ENCODE measurements around the gene GHDC. TPM values are rescaled to one million over a fixed set of nuclear protein-coding genes. Genes with fewer than 3 reads are reported as not detected.

The GHDC gene
- total RNA-seq, 1 donor from 2014 or later: 17.5 TPM

DNA sequence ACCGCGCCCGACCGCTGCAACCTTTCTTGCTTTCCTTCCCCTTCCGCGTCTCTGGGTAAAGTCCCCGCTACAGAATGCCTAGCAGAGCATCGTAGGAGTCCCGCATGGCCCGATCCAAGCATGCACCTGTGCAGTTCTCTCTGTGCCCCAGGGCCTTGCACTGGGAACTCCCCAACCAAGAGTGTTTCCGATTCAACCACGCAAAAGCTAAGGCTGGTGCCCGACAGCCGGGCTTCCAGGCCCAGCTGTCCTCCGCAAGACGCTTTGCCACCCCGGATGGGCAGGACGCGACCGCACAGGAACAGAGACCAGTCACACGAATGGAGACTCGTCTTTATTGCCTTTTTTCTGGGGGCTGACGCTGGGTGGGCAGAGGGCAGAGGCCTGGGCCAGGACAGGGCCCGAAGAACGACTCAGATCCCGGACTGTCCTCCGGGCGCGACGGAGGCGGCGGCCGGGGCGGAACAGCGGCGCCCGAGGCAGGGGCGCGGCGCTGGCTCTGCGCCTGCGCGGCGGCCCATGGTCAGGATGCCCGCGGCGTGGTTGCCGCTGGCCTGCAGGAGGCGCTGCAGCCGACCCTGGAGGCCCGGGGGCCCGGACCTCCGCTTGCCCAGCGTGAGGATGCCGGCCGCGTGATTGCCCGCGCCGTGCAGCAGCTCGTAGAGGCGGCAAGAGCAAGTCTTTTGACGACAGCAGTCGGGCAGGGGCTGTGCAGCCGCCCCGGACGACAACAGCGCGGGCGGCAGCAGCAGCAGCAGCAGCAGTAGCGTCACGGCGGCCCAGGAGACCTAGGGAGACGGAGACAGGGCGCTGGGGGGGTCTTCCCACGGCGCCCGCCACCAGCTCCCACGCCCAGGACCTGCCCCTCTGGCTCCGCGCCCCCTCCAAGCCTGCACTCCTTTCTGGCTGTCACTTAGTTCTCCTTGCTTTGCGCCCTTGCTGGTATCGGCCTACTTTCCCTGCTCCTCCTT is 10.3 kb downstream of the GHDC start:
- peak; percentile 96 for DNase-seq
- H3K36me3 Mint-ChIP-seq (ENCODE audit: low read depth): no peaks in the 10 kb centered on the region
- intact Hi-C loops (cut with micrococcal nuclease): loop anchor here (5.0 to 10.0 kb wide), 3 partner anchors 72 to 219 kb away; partner anchors contain the start of genes CNP and DHX58
- H3K27ac Mint-ChIP-seq: peak overlapping the region; percentile 93
- peaks cover 34% of the 10 kb centered on the region for H3K4me1 Mint-ChIP-seq
- H3K9me3 Mint-ChIP-seq: no peaks in the 10 kb centered on the region
- peak overlapping the region; percentile 89 for H3K4me3 Mint-ChIP-seq
- peaks cover 17% of the 10 kb centered on the region for H3K27me3 Mint-ChIP-seq

DNA sequence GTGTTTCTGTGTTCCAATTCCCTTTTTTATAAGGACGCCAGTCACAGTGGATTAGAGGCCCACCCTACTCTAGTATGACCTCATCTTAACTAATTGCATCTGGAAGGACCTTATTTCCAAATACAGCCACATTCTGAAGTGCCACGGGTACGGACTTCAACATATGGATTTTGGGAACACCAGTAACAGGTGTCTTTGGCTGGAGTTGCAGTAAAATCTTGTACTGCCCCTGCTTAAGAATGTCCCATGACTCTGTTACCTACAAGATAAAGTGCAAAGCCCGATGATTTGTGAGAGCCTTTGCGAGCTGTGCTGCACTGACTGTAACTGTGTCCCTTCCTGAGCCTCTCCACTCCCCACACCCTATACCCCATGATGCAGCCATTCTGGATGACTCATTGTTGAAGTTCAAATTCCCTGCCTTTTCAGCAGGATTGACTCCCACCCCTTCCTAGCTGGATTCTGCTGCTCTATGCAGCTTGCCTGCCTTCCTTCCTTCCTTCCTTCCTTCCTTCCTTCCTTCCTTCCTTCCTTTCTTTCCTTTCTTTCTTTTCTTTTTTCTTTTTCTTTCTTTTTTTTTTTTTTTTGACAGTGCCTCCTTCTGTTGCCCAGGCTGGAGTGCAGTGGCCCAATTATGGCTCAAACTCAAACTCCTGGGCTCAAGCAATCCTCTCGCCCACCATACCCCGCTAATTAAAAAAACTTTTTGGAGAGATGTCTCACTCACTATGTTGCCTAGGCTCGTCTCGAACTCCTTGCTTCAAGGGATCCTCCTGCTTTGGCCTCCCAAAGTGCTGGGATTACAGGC is 11.2 kb downstream of the GHDC start:
- no peaks in the 10 kb centered on the region for H3K9me3 Mint-ChIP-seq
- peaks cover 22% of the 10 kb centered on the region for H3K27me3 Mint-ChIP-seq
- peaks cover 1% of the 10 kb centered on the region for H3K36me3 Mint-ChIP-seq (ENCODE audit: low read depth)
- H3K4me1 Mint-ChIP-seq: peaks cover 42% of the 10 kb centered on the region
- H3K27ac Mint-ChIP-seq: peak overlapping the region; percentile 93
- H3K4me3 Mint-ChIP-seq: peak overlapping the region; percentile 89
- peak; percentile 60 for DNase-seq
- intact Hi-C loops (cut with micrococcal nuclease): loop anchor here (5.0 to 10.0 kb wide), 3 partner anchors 71 to 218 kb away; partner anchors contain the start of genes CNP and DHX58

DNA sequence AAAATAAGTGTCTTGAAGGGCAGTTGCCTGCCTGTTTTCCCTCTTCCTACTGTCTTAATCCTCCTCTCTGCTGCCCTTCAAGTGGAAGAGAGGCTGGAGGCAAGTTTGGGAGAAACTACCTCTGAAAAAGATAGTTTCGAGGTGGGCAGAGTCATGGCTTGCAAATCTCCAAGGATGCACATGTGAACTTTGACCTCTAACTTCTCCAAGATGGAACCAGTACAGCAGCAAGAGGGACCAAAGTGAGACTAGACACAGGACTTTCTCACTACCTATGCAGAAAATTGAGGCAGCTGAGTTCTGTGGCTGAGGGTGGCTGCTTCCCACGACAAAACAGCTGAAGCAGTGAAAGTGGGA is 12.5 kb downstream of the GHDC start:
- peaks cover 44% of the 10 kb centered on the region for H3K4me1 Mint-ChIP-seq
- intact Hi-C loops (cut with micrococcal nuclease): loop anchor here (1.0 to 10.0 kb wide), 5 partner anchors 27 to 217 kb away; partner anchors contain the start of genes CNP, DHX58 and STAT5A
- DNase-seq: peak; percentile 56
- H3K27ac Mint-ChIP-seq: peak overlapping the region; percentile 15
- peak overlapping the region; percentile 66 for H3K4me3 Mint-ChIP-seq
- no peaks in the 10 kb centered on the region for H3K9me3 Mint-ChIP-seq
- peaks cover 3% of the 10 kb centered on the region for H3K36me3 Mint-ChIP-seq (ENCODE audit: low read depth)
- peaks cover 25% of the 10 kb centered on the region for H3K27me3 Mint-ChIP-seq

DNA sequence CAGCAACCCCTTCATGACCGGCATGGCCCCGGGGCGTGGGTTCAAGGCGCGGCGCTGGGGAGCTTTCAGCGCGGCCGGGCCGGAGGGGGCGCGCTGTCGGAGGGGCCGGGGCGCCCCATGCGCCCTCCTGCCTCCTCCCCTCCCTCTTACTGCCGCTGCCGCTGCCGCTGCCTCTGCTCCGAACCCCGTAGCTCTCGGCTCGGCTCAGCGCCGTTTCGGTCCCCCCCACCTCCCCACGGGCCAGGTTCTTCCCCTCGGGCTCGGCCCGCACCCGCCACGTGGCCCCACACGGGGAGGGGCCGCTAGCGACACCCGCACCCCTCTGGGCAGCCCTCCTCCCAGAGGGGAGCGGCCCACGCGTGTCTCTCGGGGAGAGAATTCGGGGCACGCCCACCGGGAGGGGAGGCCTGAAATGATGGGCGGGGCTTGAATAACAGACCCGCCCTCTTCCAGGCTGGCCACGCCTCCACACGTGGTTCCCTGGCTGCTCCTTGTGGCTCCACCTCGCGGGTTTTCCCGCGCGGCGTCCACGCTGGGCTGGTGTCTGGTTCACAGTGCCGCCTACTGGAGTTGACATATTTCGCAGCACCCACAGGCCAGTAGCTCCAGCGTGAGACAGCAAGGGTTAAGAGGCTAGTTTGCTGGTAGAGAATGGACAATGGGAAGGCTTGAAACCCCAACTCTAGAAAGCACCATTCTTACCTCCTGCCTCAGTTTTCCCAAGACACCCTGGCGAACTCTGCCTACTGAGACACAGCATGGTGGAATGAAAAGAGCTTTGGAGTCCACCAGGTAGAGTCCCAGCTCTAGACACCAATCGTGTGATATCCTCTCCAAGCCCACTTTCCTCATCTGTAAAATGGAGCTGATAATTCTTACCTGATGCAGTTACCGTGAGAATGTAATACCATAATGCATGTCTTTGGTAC is 13.1 kb downstream of the GHDC start, which contains the start of gene KCNH4:
KCNH4 (minus strand) TSS at position 221 of the 929 bp plus-strand sequence; CDS start at position 24, 197 bp downstream.
- Mint-ChIP-seq H3K4me3 (peak within 1 kb of the TSS; percentile 70), H3K27ac (peak within 1 kb of the TSS; percentile 15), H3K27me3 (peaks cover 25% of the 10 kb centered on the region), H3K4me1 (peaks cover 44% of the 10 kb centered on the region), H3K36me3 (ENCODE audit: low read depth) (peaks cover 3% of the 10 kb centered on the region), H3K9me3 (no peaks in the 10 kb centered on the region)
- DNase-seq: peak; percentile 96
- intact Hi-C loops (cut with micrococcal nuclease): loop anchor here (1.0 to 10.0 kb wide), 5 partner anchors 26 to 216 kb away; partner anchors contain the start of genes CNP, DHX58 and STAT5A

DNA sequence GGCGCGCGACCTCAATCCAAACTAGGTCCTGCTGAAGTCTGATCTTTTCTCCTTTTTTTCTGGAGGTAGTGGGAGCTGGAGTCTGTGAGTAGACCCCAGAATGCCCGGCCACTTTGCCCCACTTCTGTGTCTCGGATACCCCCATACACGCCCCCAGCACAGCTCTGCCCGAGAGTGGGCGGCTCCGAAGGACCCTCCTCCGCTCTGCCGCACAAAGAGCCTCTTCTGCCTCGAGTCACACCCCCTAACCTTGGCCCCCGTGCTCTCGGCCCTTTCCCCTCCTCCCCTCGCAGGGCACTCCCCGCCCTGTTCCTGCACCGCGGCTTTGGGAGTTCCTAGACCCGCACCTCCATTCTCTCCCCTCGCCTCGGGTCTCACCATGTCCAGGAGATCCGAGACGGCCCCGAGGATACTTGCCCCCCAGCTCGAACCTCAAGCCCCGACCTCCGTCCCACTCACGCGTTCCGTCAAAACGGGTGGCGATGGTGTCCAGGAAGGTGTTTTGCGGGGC is 13.8 kb downstream of the GHDC start:
- intact Hi-C loops (cut with micrococcal nuclease): loop anchor here (2.0 to 10.0 kb wide), 4 partner anchors 68 to 216 kb away; partner anchors contain the start of genes CNP, DHX58 and STAT5A
- peak; percentile 63 for DNase-seq
- Mint-ChIP-seq H3K4me1 (peaks cover 42% of the 10 kb centered on the region), H3K27me3 (peaks cover 25% of the 10 kb centered on the region), H3K27ac (peak overlapping the region; percentile 11), H3K9me3 (no peaks in the 10 kb centered on the region), H3K4me3 (peak overlapping the region; percentile 70), H3K36me3 (ENCODE audit: low read depth) (peaks cover 3% of the 10 kb centered on the region)

DNA sequence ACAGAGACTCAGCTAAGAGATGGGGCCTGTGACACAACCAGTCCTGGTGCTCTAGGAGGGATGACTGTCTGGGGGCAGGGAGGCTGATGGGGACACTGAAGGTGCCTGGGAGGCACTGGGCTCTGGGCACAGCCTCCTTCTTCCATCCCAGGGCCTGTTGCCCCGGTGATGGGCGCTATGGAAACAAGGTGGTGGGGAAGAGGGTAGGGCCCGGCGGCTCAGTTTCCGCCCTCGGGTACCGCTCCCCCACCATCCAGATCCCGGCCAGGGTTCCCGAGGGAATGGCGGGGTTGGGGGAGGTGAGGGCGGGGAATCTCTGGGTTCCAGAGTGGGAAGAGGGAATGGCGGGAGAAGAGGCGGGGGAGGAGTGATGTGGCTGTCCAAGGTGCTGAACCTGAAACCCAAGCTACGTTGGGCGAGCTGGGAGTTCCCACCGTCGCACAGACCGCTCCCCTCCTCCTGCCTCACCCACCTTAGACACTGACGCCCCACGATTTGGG is 14.3 kb downstream of the GHDC start:
- intact Hi-C loops (cut with micrococcal nuclease): loop anchor here (2.0 to 10.0 kb wide), 4 partner anchors 68 to 215 kb away; partner anchors contain the start of genes CNP, DHX58 and STAT5A
- H3K9me3 Mint-ChIP-seq: no peaks in the 10 kb centered on the region
- peaks cover 25% of the 10 kb centered on the region for H3K27me3 Mint-ChIP-seq
- peak overlapping the region; percentile 70 for H3K4me3 Mint-ChIP-seq
- H3K27ac Mint-ChIP-seq: no peak overlapping the region
- peaks cover 40% of the 10 kb centered on the region for H3K4me1 Mint-ChIP-seq
- peaks cover 3% of the 10 kb centered on the region for H3K36me3 Mint-ChIP-seq (ENCODE audit: low read depth)
- peak; percentile 79 for DNase-seq

DNA sequence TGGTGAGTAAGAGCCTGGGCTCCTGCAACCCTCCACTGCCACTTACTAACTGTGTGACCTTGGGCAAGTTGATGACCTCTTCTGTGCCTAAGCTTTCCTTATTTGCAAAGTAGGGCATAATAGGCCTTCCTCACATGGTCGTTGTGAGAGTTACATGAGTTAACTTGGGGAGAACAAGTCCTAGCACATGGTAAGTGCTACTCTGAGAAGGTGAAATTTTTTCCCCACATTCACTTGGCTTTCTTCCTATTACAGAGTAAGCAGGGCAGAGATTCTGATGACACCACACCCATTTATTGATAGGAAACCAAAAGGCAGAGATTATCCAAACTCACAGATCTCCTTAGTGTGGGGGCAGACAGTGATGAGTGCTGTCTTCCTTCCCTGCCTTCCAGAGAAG is 15.0 kb downstream of the GHDC start:
- Mint-ChIP-seq H3K27ac (no peak overlapping the region), H3K36me3 (ENCODE audit: low read depth) (peaks cover 3% of the 10 kb centered on the region), H3K27me3 (peaks cover 25% of the 10 kb centered on the region), H3K4me3 (no peak overlapping the region), H3K4me1 (peaks cover 38% of the 10 kb centered on the region), H3K9me3 (no peaks in the 10 kb centered on the region)
- DNase-seq: peak; percentile 55
- intact Hi-C loops (cut with micrococcal nuclease): no loop called here

DNA sequence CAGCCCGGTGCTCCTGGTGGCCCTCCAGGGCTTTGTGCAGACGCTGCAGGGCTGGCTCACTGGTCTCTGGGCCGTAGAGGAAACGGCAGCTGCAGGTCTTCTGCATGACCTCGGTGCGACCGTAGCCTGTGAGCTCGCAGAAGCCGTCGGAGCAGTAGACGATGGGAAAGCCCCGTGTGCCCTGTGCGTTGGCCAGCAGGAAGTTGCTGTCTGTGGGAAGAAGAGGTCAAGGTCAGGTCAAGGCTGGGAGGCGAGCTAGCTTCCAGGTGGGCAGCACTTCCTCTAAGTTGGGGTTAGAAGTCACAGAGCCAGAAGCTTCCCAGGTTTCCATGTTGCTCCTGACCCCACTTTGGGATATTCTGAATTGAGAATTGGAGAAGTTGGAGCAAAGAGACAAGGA is 15.5 kb downstream of the GHDC start:
- H3K9me3 Mint-ChIP-seq: no peaks in the 10 kb centered on the region
- H3K27me3 Mint-ChIP-seq: peaks cover 25% of the 10 kb centered on the region
- intact Hi-C loops (cut with micrococcal nuclease): no loop called here
- peak overlapping the region; percentile 49 for H3K4me3 Mint-ChIP-seq
- H3K4me1 Mint-ChIP-seq: peaks cover 37% of the 10 kb centered on the region
- H3K27ac Mint-ChIP-seq: peak overlapping the region; percentile 39
- peaks cover 3% of the 10 kb centered on the region for H3K36me3 Mint-ChIP-seq (ENCODE audit: low read depth)
- DNase-seq: peak; percentile 70

DNA sequence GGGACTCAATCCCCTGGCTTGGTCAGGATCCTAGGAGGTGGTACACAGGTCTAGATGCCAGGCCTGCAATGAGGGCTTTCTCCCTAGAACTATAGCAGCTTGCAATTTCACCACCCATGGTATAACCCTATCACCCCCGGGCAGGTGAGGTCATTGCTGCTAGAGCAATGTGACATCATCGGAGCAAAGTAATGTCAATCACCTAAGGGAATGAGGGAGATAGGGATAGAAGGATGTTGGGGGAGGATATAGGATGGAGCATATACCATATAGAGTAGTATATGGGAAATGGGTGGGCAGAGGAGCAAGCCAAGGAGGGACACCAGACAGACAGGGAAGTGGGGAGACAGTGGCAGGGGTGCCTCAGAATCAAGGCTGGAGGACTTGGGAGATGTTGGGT is 16.6 kb downstream of the GHDC start:
- Mint-ChIP-seq H3K36me3 (ENCODE audit: low read depth) (peaks cover 3% of the 10 kb centered on the region), H3K27me3 (peaks cover 25% of the 10 kb centered on the region), H3K27ac (no peak overlapping the region), H3K9me3 (no peaks in the 10 kb centered on the region), H3K4me1 (peaks cover 29% of the 10 kb centered on the region), H3K4me3 (no peak overlapping the region)
- intact Hi-C loops (cut with micrococcal nuclease): no loop called here
- no peak for DNase-seq

DNA sequence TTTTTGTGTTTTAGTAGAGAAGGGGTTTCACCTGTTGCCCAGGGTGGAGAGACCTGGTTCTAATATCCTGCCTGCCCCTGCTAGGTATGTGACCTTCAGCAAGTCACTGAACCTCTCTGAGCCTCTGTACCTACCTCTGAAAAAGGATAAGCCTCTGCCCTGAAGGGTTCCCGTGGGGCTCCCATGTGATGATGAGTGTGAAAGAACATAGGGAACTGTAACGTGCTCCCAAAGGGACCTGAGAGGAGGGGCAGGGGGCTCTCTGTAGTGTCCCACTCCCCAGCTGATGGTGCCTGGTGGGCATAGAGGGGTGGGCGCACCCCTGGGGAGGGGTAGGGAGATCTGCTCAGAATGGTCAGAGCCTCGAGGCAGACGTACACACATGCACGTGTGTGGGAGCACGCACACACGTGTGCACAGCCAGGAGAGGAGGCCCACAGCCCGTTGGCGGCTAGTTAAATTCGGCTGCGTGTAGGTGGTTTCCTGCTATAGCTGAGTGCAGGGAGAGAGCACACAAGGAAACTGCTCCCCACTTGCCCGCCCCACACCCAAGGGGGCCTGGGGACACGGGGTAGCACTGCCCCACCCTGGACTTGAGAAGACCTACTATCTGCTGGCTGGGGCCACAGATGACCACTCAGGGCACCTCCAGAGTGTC is 20.0 kb downstream of the GHDC start:
- no peak for DNase-seq
- Mint-ChIP-seq H3K27me3 (peaks cover 11% of the 10 kb centered on the region), H3K4me1 (peaks cover 15% of the 10 kb centered on the region), H3K9me3 (no peaks in the 10 kb centered on the region), H3K27ac (no peak overlapping the region), H3K4me3 (no peak overlapping the region), H3K36me3 (ENCODE audit: low read depth) (peaks cover 3% of the 10 kb centered on the region)
- intact Hi-C loops (cut with micrococcal nuclease): no loop called here

DNA sequence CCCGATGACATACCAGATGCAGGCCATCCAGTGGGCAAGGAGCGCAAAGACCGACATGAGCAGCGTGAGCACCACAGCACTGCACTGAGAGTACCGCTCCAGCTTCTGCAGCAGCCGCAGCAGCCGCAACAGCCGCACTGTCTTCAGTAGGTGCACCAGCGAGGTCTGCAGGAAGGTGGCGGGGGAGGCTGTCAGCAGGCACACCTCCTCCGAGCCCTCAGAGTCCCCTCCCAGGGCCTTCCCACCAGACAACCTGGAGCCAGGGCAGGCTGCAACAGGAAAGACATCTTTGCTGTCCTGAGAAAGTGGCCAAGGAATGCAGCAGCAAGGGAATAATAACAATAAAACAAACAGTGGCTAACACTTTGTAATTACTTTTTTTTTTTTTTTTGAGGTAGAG is 22.5 kb downstream of the GHDC start:
- H3K4me3 Mint-ChIP-seq: no peak overlapping the region
- peaks cover 2% of the 10 kb centered on the region for H3K27me3 Mint-ChIP-seq

DNA sequence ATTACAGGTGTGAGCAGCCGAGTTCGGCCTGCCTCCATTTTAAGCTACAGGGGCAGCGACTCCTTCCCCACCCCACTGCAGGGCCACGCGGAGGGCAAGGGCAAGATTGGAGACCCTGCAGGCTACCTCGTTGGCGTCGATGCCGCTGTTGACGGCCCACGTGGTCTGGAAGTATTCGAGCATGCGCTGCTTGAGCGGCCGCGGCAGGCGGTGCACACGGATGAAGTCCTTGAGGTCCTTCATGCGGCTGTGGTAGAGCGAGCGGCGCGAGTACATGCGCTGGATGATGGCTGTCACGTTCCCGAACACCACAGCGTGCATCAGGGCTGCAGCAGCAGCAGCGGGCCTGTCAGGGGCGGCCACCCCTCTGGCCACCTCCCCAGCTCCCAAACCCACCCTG is 24.9 kb downstream of the GHDC start:
- H3K27ac Mint-ChIP-seq: no peak overlapping the region
- intact Hi-C loops (cut with micrococcal nuclease): no loop called here
- no peaks in the 10 kb centered on the region for H3K9me3 Mint-ChIP-seq
- H3K36me3 Mint-ChIP-seq (ENCODE audit: low read depth): no peaks in the 10 kb centered on the region
- no peaks in the 10 kb centered on the region for H3K4me1 Mint-ChIP-seq
- DNase-seq: no peak
- no peak overlapping the region for H3K4me3 Mint-ChIP-seq
- peaks cover 2% of the 10 kb centered on the region for H3K27me3 Mint-ChIP-seq

More for the DNA sequence above, 22.5 kb downstream of the GHDC start:
- Mint-ChIP-seq H3K4me1 (peaks cover 4% of the 10 kb centered on the region), H3K9me3 (no peaks in the 10 kb centered on the region), H3K36me3 (ENCODE audit: low read depth) (no peaks in the 10 kb centered on the region), H3K27ac (no peak overlapping the region)
- DNase-seq: no peak
- intact Hi-C loops (cut with micrococcal nuclease): no loop called here
